Omental fat pad (tissue), 4 donors: ENCODE data around the gene SLC6A3. TPM values are rescaled to one million over a fixed set of nuclear protein-coding genes. Genes with fewer than 3 reads are reported as not detected.
"Not testable (repeated sequence)": the region's sequence is repeated elsewhere in the genome, so short reads cannot be mapped to it uniquely, and the experiment has no call there.

Source experiments
- ATAC-seq: fragments of 150-250 bp; one replicate; pipeline ENCODE4 v1.9.1; 2016; ENCODE audit warnings: mild to moderate bottlenecking, moderate library complexity; ENCODE audit not compliant: low FRiP score
- DNase-seq: peaks from one replicate; pipeline ENCODE4 v3.0.0-alpha.2; 2019; ENCODE audit warnings: low spot score
- total RNA-seq, 4 donors: library from RNA; depleted of rRNA; stranded (reverse); fragments of >200 nt; gene quantifications; one replicate each; pipeline ENCODE4 v1.1.0, GENCODE V29; 2016
- TF ChIP-seq, protein P1 (sequence below), 3 donors: fragments of 450-650 bp; IDR thresholded peaks; one replicate each; pipeline ENCODE4 v1.5.1; 2016 to 2017; ENCODE audit warnings: antibody characterized with exemption in 3 of 3, mild to moderate bottlenecking in 3 of 3, moderate library complexity in 2 of 3

The SLC6A3 gene
- total RNA-seq, 4 donors from 2014 or later = 0.32 to 1.2 (median 0.55) TPM

DNA sequence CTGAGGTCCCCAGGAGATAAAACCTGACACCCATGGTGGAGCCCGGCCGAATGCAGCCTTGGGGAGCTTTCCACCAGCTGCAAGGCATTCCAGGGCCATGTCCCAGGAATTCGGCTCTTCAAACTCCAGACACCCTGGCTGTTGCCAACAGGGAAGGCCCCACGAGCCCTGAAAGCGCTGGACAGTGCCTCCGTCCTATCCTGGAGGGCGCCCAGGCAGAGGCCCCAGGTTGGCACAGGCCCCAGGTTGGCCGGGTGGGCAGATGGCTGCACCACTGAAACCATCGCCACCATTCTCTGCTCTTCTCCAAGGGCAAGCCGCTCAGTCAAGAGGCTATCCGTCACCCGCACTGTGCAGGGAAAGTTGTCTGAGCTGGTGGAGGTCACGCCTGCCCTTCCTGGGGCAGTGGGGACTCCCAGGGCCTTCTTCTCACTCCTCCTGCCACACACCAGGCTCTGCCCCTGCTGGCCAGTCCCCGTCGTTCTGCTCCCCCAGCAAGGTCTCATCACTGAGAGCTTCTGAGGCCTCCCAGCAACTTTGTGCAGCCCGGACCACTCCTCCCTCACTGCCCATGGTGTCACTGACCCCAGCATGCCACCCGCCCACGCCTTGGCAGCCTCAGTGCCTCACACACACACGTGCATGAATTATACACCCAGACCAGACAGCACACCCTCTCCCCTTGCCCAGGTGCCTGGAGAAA, 21.2 kb downstream of the SLC6A3 start:
- TF ChIP-seq, protein P1, sequence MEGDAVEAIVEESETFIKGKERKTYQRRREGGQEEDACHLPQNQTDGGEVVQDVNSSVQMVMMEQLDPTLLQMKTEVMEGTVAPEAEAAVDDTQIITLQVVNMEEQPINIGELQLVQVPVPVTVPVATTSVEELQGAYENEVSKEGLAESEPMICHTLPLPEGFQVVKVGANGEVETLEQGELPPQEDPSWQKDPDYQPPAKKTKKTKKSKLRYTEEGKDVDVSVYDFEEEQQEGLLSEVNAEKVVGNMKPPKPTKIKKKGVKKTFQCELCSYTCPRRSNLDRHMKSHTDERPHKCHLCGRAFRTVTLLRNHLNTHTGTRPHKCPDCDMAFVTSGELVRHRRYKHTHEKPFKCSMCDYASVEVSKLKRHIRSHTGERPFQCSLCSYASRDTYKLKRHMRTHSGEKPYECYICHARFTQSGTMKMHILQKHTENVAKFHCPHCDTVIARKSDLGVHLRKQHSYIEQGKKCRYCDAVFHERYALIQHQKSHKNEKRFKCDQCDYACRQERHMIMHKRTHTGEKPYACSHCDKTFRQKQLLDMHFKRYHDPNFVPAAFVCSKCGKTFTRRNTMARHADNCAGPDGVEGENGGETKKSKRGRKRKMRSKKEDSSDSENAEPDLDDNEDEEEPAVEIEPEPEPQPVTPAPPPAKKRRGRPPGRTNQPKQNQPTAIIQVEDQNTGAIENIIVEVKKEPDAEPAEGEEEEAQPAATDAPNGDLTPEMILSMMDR (IDR thresholded peaks at IDR 0.05) = no peak
- peak; percentile 46 for ATAC-seq
- no peak for DNase-seq

DNA sequence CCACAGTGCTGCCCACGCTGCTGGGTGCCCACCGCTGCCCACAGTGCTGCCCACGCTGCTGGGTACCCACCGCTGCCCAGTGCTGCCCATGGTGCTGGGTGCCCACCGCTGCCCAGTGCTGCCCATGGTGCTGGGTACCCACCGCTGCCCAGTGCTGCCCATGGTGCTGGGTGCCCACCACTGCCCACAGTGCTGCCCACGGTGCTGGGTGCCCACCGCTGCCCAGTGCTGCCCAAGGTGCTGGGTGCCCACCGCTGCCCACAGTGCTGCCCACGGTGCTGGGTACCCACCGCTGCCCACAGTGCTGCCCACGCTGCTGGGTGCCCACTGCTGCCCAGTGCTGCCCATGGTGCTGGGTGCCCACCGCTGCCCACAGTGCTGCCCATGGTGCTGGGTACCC, 22.7 kb downstream of the SLC6A3 start:
- DNase-seq = not testable (repeated sequence)

DNA sequence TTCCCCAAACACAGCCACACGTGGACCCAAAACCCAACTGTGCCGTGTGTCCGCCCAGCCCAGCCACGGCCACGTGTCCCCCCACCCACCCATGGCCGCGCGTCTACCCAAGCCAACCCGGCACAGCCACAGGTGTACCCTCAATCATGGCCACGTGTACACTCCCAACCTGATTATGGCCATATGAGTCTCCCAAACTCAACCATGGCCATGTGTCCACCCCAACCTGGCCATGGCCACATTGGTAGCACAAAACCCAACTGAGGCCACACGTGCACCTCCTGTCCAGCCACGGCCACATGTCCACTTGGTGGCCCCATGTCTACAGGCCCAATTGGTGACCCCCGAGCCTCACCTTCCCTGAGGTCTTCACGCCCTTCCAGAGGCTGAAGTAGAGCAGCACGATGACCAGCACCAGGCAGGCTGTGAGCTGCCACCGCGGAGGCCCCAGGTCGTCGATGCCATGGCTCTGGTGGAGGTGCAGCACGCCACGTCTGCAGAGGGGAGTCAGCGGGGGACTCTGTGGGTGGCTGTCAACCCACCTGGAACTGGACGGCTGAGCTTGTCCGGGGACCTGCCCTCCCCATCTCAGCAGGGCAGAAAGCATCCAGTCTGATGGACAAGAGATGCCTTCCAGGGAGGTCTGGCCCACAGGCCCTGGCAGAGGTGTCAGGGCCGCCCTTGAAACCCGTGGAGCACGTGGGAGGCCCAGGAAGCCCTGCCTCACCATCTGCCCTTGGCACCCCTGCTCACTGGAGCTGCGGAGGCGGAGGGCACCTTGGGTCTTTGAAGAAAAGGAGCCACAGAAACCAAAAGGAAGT, 23.5 kb downstream of the SLC6A3 start:
- ATAC-seq (no peak), DNase-seq (no peak)
- TF ChIP-seq, protein P1 (IDR thresholded peaks at IDR 0.05) = no peak

More for the DNA sequence above, 22.7 kb downstream of the SLC6A3 start:
- not testable (repeated sequence) for ATAC-seq

DNA sequence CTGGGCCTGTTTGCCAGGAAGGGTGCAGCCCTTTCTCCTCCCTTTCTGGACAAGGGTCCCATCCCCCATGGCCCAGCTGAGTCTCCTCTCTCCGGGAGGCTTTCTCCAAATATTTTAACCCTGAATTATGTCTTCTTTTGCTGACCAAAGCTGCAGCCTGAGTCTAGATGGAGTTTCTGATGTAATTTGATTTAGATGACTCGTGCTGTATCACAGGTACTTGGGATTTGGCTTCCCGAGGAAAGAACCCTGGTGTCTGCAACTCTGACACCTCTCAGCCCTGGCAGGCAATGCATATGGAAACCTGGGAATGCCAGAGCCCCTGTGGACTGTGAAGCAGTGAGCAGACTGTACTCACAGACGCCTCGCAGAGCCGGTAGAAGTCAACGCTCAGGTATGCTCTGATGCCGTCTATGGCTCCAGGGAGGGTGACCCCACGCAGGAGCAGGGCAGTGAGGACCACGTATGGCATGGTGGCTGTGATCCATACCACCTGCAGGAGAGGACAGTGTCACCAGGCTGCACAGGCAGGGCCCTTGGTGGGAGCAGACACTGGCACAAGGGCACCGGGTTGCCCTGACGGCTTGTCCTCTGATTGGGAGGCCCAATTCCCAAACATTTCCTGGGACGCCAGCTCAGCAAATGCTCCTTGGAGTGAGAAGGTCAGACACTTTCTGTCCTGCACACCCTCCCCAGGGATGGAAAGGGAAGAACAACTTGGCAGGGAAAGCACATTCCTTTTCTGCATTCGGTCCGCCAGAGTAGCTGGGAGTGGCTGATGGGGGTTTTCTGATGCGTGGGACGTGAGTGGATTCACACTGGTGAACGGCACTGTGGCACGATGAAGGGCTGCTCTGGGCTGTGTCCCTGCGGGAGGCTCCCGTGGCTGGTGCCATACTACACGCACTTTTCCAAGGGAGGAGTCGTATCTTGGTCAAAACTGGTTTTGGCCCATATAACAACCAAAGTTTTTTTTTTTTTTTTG, 24.7 kb downstream of the SLC6A3 start:
- DNase-seq (no peak), ATAC-seq (no peak)

DNA sequence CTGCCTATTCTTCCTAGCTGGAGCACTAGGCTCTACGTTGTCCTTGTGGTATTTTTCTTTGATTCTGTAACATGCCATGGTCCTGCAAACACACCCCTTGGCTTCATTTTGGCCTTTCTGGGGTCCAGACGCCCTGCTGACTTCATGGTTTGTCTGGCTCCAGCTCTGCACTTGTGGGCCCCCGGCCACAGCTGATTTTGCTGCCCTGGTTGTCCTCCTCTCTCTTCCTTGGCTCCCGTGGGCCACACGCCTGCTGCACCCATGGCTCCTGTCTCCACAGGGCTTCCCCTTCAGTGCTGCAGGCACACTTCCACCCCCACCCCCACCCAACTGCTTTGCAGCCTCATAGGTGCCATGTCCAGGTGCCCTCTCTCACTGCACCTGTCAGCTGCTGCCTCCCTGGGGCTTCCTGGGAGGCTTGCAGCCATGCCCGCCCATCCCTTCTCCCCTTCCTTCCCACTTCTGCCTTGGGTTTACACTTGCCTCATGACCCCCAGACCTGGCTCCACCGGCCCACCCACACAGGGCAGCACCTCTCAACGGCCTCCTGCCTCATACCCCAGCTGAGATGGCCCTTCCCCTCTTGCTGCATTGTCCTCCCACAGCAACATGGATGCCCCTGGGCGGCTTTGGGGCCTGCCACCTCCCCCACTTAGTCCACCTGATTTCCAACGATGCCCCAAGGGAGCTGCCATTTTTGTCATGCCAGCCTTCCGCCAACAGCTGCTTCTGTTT, 25.6 kb downstream of the SLC6A3 start:
- DNase-seq (no peak), ATAC-seq (no peak)

More for the DNA sequence above, 24.7 kb downstream of the SLC6A3 start:
- TF ChIP-seq, protein P1 (IDR thresholded peaks at IDR 0.05) = no peak

DNA sequence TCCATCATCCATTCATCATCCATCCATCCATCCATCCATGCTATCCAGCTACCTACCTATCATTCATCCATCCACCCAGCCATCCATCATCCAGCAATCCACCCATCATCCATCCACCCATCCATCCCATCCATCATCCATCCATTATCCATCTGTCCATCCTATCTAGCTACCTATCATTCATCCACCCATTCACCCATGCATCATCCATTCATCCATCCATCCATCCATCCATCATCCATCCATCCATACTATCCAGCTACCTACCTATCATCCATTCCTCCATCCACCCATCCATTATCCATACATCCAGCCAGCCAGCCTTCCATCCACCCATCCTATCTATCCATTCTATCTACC, 26.3 kb downstream of the SLC6A3 start:
- ATAC-seq (no peak), DNase-seq (no peak)
- TF ChIP-seq, protein P1 (IDR thresholded peaks at IDR 0.05) = no peak

More for the DNA sequence above, 25.6 kb downstream of the SLC6A3 start:
- TF ChIP-seq, protein P1 (IDR thresholded peaks at IDR 0.05) = no peak
